ENCODE results near the gene NEUROD2.
A peak's percentile ranks its signal among the peaks of the same experiment; 100 is the strongest.

NEUROD2 gene

DNA sequence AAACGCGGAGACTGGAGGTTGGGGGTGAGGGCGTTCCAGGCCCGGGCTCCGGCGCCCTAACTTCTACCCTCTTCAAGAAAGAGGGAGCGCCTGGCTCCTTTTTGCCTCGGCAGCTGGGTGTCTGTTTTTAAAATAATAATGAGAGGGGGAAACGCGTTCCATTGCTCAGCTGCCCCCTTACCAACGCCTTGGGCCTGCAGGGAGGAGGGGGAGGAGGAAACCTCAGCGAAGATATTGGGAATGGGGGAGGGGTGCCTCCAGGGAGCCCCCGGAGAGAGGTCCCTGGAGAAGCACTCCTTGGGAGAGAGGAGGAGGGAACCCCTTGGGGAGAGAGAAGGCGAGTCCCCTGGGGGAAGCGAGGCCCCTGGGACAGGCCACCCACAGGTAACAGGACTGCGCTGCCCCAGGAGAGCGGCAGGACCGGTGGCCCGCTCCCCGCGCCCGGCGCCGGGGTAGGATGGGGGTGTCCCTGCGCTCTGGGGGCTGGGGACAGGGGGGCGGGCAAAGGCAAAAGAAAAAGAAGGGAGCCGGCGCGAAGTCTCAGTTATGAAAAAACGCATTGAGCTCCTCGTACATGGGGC, 2.7 kb downstream of the NEUROD2 start:
- TF ChIP-seq, protein P1, sequence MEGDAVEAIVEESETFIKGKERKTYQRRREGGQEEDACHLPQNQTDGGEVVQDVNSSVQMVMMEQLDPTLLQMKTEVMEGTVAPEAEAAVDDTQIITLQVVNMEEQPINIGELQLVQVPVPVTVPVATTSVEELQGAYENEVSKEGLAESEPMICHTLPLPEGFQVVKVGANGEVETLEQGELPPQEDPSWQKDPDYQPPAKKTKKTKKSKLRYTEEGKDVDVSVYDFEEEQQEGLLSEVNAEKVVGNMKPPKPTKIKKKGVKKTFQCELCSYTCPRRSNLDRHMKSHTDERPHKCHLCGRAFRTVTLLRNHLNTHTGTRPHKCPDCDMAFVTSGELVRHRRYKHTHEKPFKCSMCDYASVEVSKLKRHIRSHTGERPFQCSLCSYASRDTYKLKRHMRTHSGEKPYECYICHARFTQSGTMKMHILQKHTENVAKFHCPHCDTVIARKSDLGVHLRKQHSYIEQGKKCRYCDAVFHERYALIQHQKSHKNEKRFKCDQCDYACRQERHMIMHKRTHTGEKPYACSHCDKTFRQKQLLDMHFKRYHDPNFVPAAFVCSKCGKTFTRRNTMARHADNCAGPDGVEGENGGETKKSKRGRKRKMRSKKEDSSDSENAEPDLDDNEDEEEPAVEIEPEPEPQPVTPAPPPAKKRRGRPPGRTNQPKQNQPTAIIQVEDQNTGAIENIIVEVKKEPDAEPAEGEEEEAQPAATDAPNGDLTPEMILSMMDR (IDR thresholded peaks at IDR 0.05; ENCODE audit: extremely low read depth, missing control alignments), result no peak

DNA sequence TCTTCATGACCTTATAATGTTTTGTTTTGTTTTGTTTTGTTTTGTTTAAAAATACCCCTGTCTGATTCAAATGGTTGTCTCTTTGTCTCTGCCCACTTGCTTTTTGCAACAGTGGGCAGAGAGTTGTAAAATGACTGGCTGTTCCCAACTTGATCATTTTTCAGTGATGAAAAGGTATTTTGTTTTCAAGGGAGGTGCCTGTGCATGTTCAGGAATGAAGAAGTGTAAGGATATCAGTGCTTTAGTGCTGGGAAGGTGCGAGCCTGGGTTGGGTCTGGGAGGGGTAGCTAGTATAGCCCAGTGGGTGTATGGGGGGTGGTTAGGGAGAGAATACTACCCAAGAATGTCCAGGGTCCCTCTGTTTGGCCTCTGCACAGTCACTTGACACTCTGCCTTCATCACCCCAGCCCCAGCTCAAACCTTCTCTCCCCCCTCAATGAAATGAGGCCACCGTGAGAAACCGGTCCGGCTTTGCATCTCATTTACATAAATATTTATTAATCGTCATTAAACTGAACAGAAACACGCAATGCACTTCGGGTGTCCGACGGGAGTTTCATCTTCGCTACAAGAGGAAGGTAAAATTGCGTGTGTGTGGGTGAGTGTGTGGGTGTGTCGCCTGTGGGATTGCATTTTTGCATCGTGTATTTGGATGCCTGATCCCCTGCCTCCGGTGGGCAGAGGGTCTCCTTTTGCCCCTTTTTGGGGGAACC, 4.3 kb downstream of the NEUROD2 start:
- TF ChIP-seq, protein P1 (IDR thresholded peaks at IDR 0.05; ENCODE audit: extremely low read depth, missing control alignments), result no peak
- no peak for DNase-seq (ENCODE audit: low spot score)

More for the DNA sequence above, 2.7 kb downstream of the NEUROD2 start:
- DNase-seq (ENCODE audit: low spot score), result no peak

DNA sequence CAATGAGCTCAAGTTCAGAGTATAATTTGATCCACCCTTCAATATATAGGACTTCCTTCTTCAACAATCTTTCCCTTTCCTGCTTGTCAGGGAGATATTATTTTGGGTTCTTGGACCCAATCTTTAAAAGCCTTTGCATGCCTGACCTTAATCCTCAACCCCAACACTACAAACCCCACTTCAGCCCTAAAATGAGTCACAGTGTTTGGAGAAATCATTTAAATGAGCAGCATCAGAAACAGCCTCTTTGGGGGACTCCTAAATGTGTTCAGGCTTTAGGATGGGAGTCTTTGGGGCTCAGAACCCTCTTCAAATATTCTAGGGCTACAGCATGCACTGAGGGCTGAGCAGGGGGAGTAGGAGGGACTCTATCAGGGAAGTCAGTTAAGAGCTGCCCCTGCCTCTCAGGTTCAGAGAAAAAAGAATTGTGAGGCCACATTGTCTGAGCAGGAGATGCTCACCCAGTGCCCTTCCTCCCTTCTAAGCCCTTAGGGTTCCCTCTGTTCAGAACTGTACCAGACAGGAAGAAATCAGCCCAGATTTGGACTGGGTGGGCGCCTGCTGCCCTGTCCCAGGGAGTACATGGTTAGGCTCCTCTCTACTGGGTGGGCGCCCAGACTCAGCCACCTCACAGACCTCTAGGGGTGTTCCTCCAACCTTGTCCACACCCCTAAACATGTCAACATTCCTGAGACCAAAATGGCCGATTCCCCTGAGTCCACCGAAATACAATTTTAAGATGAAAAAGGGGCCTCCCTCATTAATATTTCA, 5.0 kb downstream of the NEUROD2 start:
- peak; percentile 27 for DNase-seq (ENCODE audit: low spot score)

DNA sequence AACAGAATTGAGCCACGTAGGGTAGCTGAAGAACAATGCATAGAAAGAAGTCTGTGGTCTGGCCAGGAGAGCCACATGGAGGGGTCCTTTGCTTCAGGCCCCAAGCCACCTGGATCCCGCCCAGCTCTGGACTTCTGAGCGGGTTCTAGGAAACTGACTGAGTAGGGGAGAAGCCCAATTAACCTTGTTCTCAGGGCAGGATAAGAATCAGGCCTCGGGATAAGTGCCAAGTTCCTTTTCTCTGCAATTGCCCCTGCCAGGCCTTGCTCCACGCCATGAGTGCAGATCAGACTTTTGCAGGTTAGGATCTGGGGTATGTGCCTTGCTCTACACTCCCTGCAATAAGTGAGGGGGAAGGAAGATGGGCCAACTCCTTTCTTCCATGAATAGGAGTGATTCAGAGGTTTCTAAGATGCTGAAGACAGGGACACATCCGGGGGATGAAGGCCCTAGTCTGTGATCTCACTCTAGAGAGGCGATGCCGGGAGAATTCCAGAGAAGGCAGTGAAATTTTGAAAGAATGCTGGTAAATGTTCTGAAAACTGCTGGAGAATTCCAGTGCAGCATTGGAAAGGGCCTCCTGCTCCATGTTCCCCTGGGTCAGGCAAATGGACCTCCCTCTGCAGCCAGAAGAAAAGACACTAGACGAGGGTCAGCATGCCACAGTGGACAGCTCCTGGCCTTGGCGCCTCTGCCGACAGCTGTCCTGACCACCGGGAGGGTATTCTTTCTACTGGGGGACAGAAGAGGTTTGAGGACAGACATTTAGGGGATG, 5.8 kb downstream of the NEUROD2 start:
- TF ChIP-seq, protein P1 (IDR thresholded peaks at IDR 0.05; ENCODE audit: extremely low read depth, missing control alignments), result no peak
- DNase-seq (ENCODE audit: low spot score), result peak; percentile 34

More for the DNA sequence above, 5.0 kb downstream of the NEUROD2 start:
- TF ChIP-seq, protein P1 (IDR thresholded peaks at IDR 0.05; ENCODE audit: extremely low read depth, missing control alignments), result no peak

DNA sequence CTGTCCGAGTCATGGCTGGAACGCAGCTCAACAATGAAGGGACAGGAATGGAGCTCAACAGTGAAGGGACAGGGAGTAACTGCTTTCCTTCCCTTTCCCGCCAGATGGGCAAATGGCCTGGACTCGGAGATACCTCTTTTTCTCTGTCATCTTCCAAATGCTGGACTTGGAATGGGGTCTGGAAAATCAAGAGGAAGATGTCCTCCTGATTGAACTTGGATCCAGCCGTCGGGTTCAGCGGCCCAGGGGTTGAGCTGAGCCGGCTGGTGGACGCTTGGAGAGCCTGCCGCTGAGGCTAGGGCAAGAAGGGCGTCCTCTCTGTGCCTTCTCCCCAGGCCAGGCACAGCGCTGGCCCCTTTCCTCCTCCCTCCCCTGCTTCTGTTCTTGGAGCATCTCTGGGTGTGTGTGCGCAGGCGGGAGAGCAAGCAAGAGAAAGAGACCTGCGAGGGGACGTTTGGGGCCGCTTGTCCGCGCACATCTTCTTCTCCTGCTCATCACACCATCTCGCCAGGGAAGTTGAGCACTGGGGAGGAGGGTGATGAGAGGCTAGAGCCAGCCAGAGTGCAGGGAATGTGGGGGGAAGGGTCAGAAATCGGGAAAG, 6.6 kb downstream of the NEUROD2 start:
- TF ChIP-seq, protein P1 (IDR thresholded peaks at IDR 0.05; ENCODE audit: extremely low read depth, missing control alignments), result no peak
- peak; percentile 31 for DNase-seq (ENCODE audit: low spot score)

DNA sequence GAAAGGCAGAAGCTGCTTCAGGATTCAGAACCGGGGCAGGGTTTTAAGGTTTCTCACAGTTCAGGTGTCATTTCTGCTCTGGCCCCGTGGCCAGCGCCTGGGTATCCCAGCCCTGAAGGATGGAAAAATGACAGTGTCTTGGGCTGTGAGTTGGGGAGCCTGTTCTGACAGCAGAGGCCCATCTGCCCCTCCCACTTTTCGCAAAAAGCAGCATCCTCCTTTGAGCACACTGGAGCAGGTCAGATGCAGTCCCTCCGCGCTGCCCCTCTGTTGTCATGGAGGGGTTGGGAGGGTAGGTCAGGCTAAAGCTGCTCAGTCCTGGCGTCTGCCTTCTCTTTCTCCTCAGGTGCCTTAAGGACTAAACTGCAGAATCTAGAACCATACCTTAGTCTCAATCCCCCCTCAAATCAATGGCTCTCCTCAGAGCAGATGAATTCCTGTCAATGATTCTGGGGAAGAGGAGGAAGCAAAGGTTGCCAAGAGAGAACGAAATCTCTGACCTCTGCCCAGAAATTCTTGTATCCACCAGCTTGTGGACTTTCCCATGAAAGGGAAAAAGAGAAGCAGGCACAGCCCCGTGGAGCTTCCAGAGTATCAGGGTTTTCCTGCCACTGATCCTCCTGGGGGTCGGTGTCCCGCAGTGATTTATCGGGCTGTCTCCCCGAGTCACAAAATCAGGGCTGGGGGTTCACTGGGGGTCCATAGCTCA, 7.3 kb downstream of the NEUROD2 start:
- TF ChIP-seq, protein P1 (IDR thresholded peaks at IDR 0.05; ENCODE audit: extremely low read depth, missing control alignments), result no peak
- DNase-seq (ENCODE audit: low spot score), result peak; percentile 33

Data from GM20000 (cell line).